ENCODE measurements around the gene POLR3K. TPM values are rescaled to one million over a fixed set of nuclear protein-coding genes. Genes with fewer than 3 reads are reported as not detected.

The POLR3K gene
- total RNA-seq, 1 experiment from 2014 or later: 29.3 TPM

DNA sequence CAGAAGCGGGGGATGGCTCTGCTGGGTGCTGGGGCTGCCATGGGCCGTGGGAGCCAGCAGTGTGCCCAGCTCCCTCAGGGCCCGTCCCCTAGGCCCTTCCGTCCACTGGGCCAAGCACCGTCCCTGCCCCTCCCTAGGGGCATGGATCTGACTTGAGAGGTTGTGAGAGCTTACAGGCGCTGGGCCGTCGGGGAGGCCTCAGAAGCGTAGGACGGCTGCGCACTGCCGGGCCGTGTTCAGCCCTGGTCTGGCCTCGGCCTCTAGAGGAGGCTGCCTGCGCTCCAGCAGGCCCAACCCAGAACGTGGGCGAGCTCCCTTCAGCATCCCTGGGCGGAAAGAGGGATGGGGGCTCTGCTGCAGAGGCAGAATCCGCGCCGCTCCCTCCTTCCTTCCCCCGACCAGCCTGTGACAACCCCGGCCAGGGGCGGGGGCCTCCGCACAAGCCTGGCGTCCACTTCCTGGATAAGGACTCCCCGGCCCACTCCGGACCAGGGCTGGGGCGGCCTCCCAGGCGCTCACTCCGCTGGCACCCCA is 23.9 kb upstream of the POLR3K start:
- ChIA-PET CTCF (interaction anchor here (0.6 to 2.0 kb wide), 4 partner anchors 12 to 106 kb away, joined by 3 to 11 read pairs (median 5); no protein-coding TSS in a partner anchor), POLR2A (interaction anchor here (0.6 kb wide), 1 partner anchor 248 kb away, joined by 3 read pairs; no protein-coding TSS in a partner anchor)
- Mint-ChIP-seq H3K9me3 (ENCODE audit: unreplicated experiment) (no peaks in the 10 kb centered on the region), H3K27me3 (ENCODE audit: insufficient read depth, unreplicated experiment) (no peaks in the 10 kb centered on the region), H3K4me1 (ENCODE audit: low read depth, unreplicated experiment) (peaks cover 7% of the 10 kb centered on the region), H3K4me3 (ENCODE audit: unreplicated experiment) (peak overlapping the region; percentile 75), H3K36me3 (ENCODE audit: insufficient read depth, unreplicated experiment) (peaks cover 19% of the 10 kb centered on the region), H3K27ac (ENCODE audit: unreplicated experiment) (no peak overlapping the region)
- Histone ChIP-seq H3K4me1 (peaks cover 28% of the 10 kb centered on the region), H3K9me3 (no peaks in the 10 kb centered on the region), H3K27me3 (replicated peaks; ENCODE audit: control insufficient read depth, insufficient read depth, low read length) (no peaks in the 10 kb centered on the region), H3K4me3 (ENCODE audit: low read depth, low read length) (peak overlapping the region; percentile 84), H3K36me3 (ENCODE audit: control insufficient read depth, insufficient read depth, low read length) (no peaks in the 10 kb centered on the region; the same call in none of the 2 replicates)
- TSS peak; percentile 54 for BruUV-seq (replicated peaks)
- TF ChIP-seq, protein P1, sequence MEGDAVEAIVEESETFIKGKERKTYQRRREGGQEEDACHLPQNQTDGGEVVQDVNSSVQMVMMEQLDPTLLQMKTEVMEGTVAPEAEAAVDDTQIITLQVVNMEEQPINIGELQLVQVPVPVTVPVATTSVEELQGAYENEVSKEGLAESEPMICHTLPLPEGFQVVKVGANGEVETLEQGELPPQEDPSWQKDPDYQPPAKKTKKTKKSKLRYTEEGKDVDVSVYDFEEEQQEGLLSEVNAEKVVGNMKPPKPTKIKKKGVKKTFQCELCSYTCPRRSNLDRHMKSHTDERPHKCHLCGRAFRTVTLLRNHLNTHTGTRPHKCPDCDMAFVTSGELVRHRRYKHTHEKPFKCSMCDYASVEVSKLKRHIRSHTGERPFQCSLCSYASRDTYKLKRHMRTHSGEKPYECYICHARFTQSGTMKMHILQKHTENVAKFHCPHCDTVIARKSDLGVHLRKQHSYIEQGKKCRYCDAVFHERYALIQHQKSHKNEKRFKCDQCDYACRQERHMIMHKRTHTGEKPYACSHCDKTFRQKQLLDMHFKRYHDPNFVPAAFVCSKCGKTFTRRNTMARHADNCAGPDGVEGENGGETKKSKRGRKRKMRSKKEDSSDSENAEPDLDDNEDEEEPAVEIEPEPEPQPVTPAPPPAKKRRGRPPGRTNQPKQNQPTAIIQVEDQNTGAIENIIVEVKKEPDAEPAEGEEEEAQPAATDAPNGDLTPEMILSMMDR (IDR thresholded peaks at IDR 0.05; ENCODE audit: insufficient read depth in 1 of 2, low read depth in 1 of 2, low read length in 1 of 2, severe bottlenecking in 1 of 2, unreplicated experiment in 1 of 2): no peak
- peak; percentile 53 to 57 for DNase-seq
- intact Hi-C loops (cut with micrococcal nuclease; ENCODE audit: unreplicated experiment): no loop called here

DNA sequence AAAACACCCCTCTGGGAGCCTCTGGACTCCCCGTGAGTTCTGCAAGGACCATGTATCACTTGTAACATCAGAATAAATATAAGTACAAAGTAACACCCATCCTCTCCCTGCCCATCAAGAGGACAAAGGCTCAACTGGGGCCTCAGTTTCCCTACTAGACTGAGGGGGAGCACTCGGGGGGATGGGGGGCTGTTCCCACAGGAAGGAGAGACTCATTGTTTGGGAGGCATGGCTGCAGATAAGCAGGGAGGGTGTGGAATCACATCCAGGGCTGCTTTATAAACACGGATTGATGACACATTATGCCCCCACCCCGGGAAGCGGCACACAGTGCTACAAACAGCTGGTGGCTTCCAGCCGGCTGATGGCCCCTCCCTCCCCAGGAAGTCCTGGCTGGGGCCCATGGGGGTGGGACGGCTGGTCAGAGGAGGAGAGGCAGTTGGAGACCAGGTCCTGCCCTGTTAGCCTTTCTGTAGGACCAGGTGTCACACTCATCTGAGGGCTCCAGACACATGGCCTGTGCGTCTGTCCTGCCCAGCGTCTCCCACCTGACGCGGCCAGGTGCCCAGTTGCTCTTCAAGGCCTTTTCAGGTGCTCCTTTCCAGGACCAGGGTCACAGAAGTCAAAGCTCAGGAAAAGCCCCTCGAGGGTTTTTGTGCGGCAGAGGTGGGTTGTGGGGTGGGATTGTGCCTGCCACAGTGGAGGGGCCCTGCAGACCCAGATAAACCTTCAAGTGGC is 23.3 kb upstream of the POLR3K start:
- peak overlapping the region; percentile 84 for H3K4me3 ChIP-seq (ENCODE audit: low read depth, low read length)
- Mint-ChIP-seq H3K36me3 (ENCODE audit: insufficient read depth, unreplicated experiment) (peaks cover 19% of the 10 kb centered on the region), H3K27ac (ENCODE audit: unreplicated experiment) (peak overlapping the region; percentile 77), H3K27me3 (ENCODE audit: insufficient read depth, unreplicated experiment) (no peaks in the 10 kb centered on the region), H3K4me3 (ENCODE audit: unreplicated experiment) (peak overlapping the region; percentile 75), H3K4me1 (ENCODE audit: low read depth, unreplicated experiment) (peaks cover 7% of the 10 kb centered on the region), H3K9me3 (ENCODE audit: unreplicated experiment) (no peaks in the 10 kb centered on the region)
- H3K4me1 ChIP-seq: peaks cover 28% of the 10 kb centered on the region
- intact Hi-C loops (cut with micrococcal nuclease; ENCODE audit: unreplicated experiment): no loop called here
- BruUV-seq (replicated peaks): no TSS peak
- no peak for DNase-seq
- no peaks in the 10 kb centered on the region; the same call in none of the 2 replicates for H3K36me3 ChIP-seq (ENCODE audit: control insufficient read depth, insufficient read depth, low read length)
- POLR2A ChIA-PET: interaction anchor here (0.6 kb wide), 1 partner anchor 249 kb away, joined by 3 read pairs; no protein-coding TSS in a partner anchor
- no peaks in the 10 kb centered on the region for H3K27me3 ChIP-seq (replicated peaks; ENCODE audit: control insufficient read depth, insufficient read depth, low read length)
- CTCF ChIA-PET: interaction anchor here (0.6 to 2.0 kb wide), 4 partner anchors 11 to 106 kb away, joined by 3 to 11 read pairs (median 5); no protein-coding TSS in a partner anchor
- no peaks in the 10 kb centered on the region for H3K9me3 ChIP-seq
- TF ChIP-seq, protein P1 (IDR thresholded peaks at IDR 0.05; ENCODE audit: insufficient read depth in 1 of 2, low read depth in 1 of 2, low read length in 1 of 2, severe bottlenecking in 1 of 2, unreplicated experiment in 1 of 2): no peak

Data from Caco-2 (cell line).